CD4-positive, alpha-beta T cell treated with Interleukin-10 for 1 hour (primary cell): ENCODE measurements around the gene RIBC2.

ENCODE experiments used
- DNase-seq: peaks from one replicate; pipeline ENCODE4 v3.0.0-alpha.2; 2020

The RIBC2 gene

GRCh38 chr22:45475851-45476514, 62.5 kb downstream of the RIBC2 start:
- DNase-seq, result no peak

DNA sequence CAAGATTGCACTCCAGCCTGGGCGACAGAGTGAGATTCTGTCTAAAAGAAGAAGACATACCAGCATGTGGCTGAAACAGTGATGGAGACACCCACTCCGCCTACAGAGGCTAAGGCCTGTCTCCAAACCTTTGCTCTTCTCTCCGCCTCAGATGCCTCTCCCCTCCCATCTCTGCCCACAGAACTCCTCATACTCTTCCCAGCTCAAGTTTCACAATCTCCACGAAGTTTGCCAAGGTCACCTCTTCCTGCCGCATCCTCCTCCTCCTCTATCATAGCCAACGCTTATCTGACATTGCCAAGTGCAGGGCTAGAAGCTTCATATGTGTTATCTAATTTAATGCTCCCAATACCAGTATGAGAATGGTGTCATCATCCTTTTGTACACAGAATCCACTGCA, 63.3 kb downstream of the RIBC2 start:
- no peak for DNase-seq

DNA sequence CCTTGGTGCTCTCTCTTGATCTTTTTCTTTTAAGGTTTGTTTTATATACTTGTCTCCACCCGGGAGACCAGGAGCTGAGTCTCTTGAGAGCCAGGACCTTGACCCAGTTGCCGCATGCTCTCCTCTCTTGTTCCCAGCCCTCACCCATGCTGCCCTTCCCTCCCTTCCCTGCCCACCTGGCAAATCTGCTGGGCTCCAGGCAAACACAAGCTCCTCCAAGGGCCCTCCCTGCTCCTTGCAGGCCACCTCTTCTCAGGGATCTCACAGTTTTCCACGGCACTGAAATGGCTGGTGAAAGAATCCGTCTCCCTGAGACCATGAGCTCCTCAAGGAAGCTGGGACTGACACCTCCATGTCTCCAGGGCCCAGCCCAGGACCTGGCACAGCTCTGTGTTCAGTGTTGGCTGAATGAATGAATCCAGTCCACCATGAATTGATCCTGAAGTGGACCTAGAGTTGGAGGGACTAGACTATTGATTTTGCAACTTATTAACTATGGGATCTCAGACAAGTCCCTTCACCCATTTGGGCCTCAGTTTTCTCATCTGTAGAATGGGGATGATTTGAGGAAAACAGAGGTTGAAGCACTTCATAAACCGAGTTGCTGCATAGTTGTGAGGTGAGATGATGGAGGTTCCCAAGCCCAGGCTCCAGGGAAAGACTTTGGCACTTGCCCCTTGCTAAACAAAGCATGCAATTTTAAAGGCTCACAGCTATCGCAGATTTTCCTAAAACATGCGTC, 64.0 kb downstream of the RIBC2 start:
- no peak for DNase-seq

GRCh38 chr22:45478108-45478771, 64.7 kb downstream of the RIBC2 start:
- DNase-seq, result no peak

DNA sequence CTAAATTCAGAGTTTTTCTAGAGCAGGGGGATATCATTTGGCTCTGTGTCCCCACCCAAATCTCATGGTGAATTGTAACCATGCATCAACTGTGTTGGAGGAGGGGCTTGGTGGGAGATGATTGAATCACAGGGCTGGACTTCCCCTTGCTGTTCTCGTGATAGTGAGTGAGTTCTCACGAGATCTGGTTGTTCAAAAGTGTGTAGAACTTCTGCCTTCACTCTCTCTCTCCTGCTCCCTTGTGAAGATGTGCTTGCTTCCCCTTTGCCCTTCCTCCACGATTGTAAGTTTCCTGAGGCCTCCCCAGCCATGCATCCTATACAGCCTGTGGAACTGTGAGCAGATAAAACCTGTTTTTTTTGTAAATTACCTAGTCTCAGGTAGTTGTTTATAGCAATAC, 67.2 kb downstream of the RIBC2 start:
- DNase-seq, result no peak

- no peak for DNase-seq
Observed at GRCh38 chr22:45481661-45482060, 68.2 kb downstream of the RIBC2 start.
